Esophagus muscularis mucosa (tissue), 4 donors: ENCODE results near the gene OSBPL3.

Source experiments
- CTCF ChIP-seq, 3 experiments: fragments of 200-600 bp in 2 of 3; fragments of 450-650 bp in 1 of 3; sonication (generic) in 2 of 3; IDR thresholded peaks; one replicate each; pipeline ENCODE4 v1.5.1; 2017 to 2019; ENCODE audit warnings: antibody characterized with exemption in 3 of 3, mild to moderate bottlenecking in 2 of 3, moderate library complexity in 1 of 3
- EP300 ChIP-seq: sonication (generic); formaldehyde crosslinking; IDR thresholded peaks from one replicate; pipeline ENCODE4 v1.6.1; 2017; ENCODE audit warnings: antibody characterized with exemption
- POLR2A ChIP-seq: fragments of 450-650 bp; IDR thresholded peaks from one replicate; pipeline ENCODE4 v1.6.1; 2017; ENCODE audit warnings: antibody characterized with exemption, moderate library complexity, mild to moderate bottlenecking, low read depth
- POLR2AphosphoS5 ChIP-seq, 2 donors: sonication (generic); formaldehyde crosslinking; IDR thresholded peaks; one replicate each; pipeline ENCODE4 v1.6.1; 2017; ENCODE audit warnings: antibody characterized with exemption in 2 of 2

- TF ChIP-seq CTCF (IDR thresholded peaks at IDR 0.05) (no peak), POLR2AphosphoS5 (IDR thresholded peaks at IDR 0.05) (no peak), POLR2A (no peak), EP300 (no peak)
Measured at GRCh38 chr7:24870766-24871165, 109.2 kb downstream of the OSBPL3 start.
